GM12892 (cell line): ENCODE results near the gene INVS.

Experiments
- POLR2A ChIP-seq: IDR thresholded peaks from 2 replicates; pipeline ENCODE4 v1.6.1; 2011; ENCODE audit warnings: low read depth, low read length, control low read depth
- POLR2AphosphoS5 ChIP-seq: IDR thresholded peaks from 2 replicates; pipeline ENCODE4 v1.6.1; 2011; ENCODE audit warnings: low read depth, low read length, control low read depth
- TAF1 ChIP-seq: IDR thresholded peaks from 2 replicates; pipeline ENCODE4 v1.6.1; 2011; ENCODE audit warnings: low read depth, mild to moderate bottlenecking, control low read depth, low read length, borderline replicate concordance

- no peak for TF ChIP-seq POLR2A
- TF ChIP-seq POLR2AphosphoS5: no peak
- no peak for TF ChIP-seq TAF1
These were observed 122.5 kb downstream of the INVS start for GRCh38 chr9:100221538-100221937.
